Keratinocyte (primary cell): ENCODE data around the gene RBMS3.

ENCODE experiments used
- CTCF ChIP-seq, 3 experiments: IDR thresholded peaks in 1 of 3; conservative IDR thresholded peaks in 1 of 3; optimal IDR thresholded peaks in 1 of 3; 2 replicates in 2 of 3; 3 replicates in 1 of 3; pipeline versions ENCODE3 to v1.5.1; 2011; ENCODE audit warnings: low read length in 3 of 3, mild to moderate bottlenecking in 3 of 3, moderate library complexity in 2 of 3, control low read depth in 1 of 3, inconsistent platforms in 1 of 3; ENCODE audit not compliant: insufficient read depth in 2 of 3; ENCODE audit errors: extremely low read depth in 1 of 3
- EZH2 ChIP-seq: IDR thresholded peaks from one replicate; pipeline ENCODE4 v1.6.1; 2012; ENCODE audit warnings: inconsistent platforms, mild to moderate bottlenecking, low read length, moderate library complexity

- TF ChIP-seq CTCF (optimal IDR thresholded peaks at IDR 0.05 in 1 of 3, IDR thresholded peaks at IDR 0.05 in 1 of 3, conservative IDR thresholded peaks at IDR 0.05 in 1 of 3; ENCODE audit: extremely low read depth in 1 of 3, insufficient read depth in 2 of 3, low read length in 3 of 3) = no peak
- TF ChIP-seq EZH2 = no peak
Measured at GRCh38 chr3:29347412-29347811, 66.5 kb downstream of the RBMS3 start.
